Liver (tissue), 3 donors: ENCODE results near the gene DMAC2L.

ENCODE experiments used
- CTCF ChIP-seq: fragments of 150-350 bp; IDR thresholded peaks from 2 replicates; pipeline ENCODE4 v1.5.1; 2017; ENCODE audit warnings: improper control_type of control experiment, low read depth, low read length; ENCODE audit not compliant: missing input control
- EGR1 ChIP-seq, 2 donors: IDR thresholded peaks; 2 replicates each; pipeline ENCODE4 v1.6.1; 2016 to 2018; ENCODE audit warnings: antibody characterized with exemption in 2 of 2, low read depth in 2 of 2
- HNF4G ChIP-seq: IDR thresholded peaks from 2 replicates; pipeline ENCODE4 v1.6.1; 2016; ENCODE audit warnings: antibody characterized with exemption
- MAX ChIP-seq: IDR thresholded peaks from 2 replicates; pipeline ENCODE4 v1.6.1; 2016; ENCODE audit warnings: antibody characterized with exemption
- NR2F2 ChIP-seq: IDR thresholded peaks from 2 replicates; pipeline ENCODE4 v1.6.1; 2016; ENCODE audit warnings: antibody characterized with exemption
- RAD21 ChIP-seq, 2 donors: IDR thresholded peaks; 2 replicates each; pipeline ENCODE4 v1.6.1; 2016; ENCODE audit warnings: antibody characterized with exemption in 2 of 2, mild to moderate bottlenecking in 2 of 2
- TAF1 ChIP-seq: conservative IDR thresholded peaks from 2 replicates; pipeline ENCODE4 v1.6.1; 2016; ENCODE audit warnings: antibody characterized with exemption, mild to moderate bottlenecking
- YY1 ChIP-seq: IDR thresholded peaks from 2 replicates; pipeline ENCODE4 v1.6.1; 2016; ENCODE audit warnings: antibody characterized with exemption, mild to moderate bottlenecking
- ZBTB33 ChIP-seq: IDR thresholded peaks from 2 replicates; pipeline ENCODE4 v1.6.1; 2016; ENCODE audit warnings: antibody characterized with exemption
- donor health status: healthy.
- donor health status: healthy.

GRCh38 chr14:50366589-50366988, 54.5 kb downstream of the DMAC2L start:
- TF ChIP-seq CTCF (no peak), TAF1 (no peak), RAD21 (IDR thresholded peaks at IDR 0.05) (no peak), HNF4G (no peak), ZBTB33 (no peak), NR2F2 (no peak), YY1 (no peak), EGR1 (IDR thresholded peaks at IDR 0.05; ENCODE audit: low read depth in 2 of 2) (no peak), MAX (no peak)
